Vagina (tissue), 2 donors: ENCODE measurements around the gene HLA-C. TPM values are rescaled to one million over a fixed set of nuclear protein-coding genes. Genes with fewer than 3 reads are reported as not detected.

ENCODE experiments used
- DNase-seq, 2 donors: peaks; one replicate each; pipeline ENCODE4 v3.0.0-alpha.2; 2017; ENCODE audit errors: extremely low spot score in 2 of 2
- H3K27ac ChIP-seq: fragments of 200-600 bp; sonication (generic); one replicate; pipeline ENCODE4 v1.5.1; 2019
- H3K27me3 ChIP-seq: fragments of 200-600 bp; sonication (generic); one replicate; pipeline ENCODE4 v1.5.1; 2019
- H3K36me3 ChIP-seq, 2 donors: fragments of 200-600 bp; sonication (generic); one replicate each; pipeline ENCODE4 v1.5.1; 2017 to 2019
- H3K4me1 ChIP-seq: fragments of 200-600 bp; sonication (generic); one replicate; pipeline ENCODE4 v1.5.1; 2019
- H3K4me3 ChIP-seq, 2 donors: fragments of 200-600 bp; sonication (generic); 1 replicate in 1 of 2; 2 replicates in 1 of 2; pipeline ENCODE4 v1.5.1; 2016 to 2019
- H3K9me3 ChIP-seq: fragments of 200-600 bp; sonication (generic); one replicate; pipeline ENCODE4 v1.5.1; 2019
- CTCF ChIP-seq, 3 experiments: fragments of 450-650 bp in 2 of 3; fragments of 200-600 bp in 1 of 3; sonication (generic) in 1 of 3; IDR thresholded peaks; one replicate each; pipeline ENCODE4 v1.5.1; 2017 to 2019; ENCODE audit warnings: antibody characterized with exemption in 3 of 3, mild to moderate bottlenecking in 2 of 3, moderate library complexity in 2 of 3
- POLR2A ChIP-seq, 2 donors: fragments of 450-650 bp; IDR thresholded peaks; one replicate each; pipeline ENCODE4 v1.6.1; 2017; ENCODE audit warnings: antibody characterized with exemption in 2 of 2, mild to moderate bottlenecking in 2 of 2, moderate library complexity in 2 of 2
- POLR2AphosphoS5 ChIP-seq, 2 donors: sonication (generic); formaldehyde crosslinking; IDR thresholded peaks; one replicate each; pipeline ENCODE4 v1.9.0; 2017; ENCODE audit warnings: antibody characterized with exemption in 2 of 2, mild to moderate bottlenecking in 2 of 2, low read depth in 1 of 2; ENCODE audit not compliant: insufficient read depth in 1 of 2
- intact Hi-C: fragments of 100-400 bp; cut with DNase I; formaldehyde crosslinking; loops from one replicate; pipeline ENCODE4 v1.15.1; 2023
- small RNA-seq: library from RNA; depleted of rRNA; stranded (forward); fragments of <200 nt; gene quantifications from one replicate; pipeline ENCODE3, GENCODE V24; 2016
- total RNA-seq: library from RNA; depleted of rRNA; stranded (reverse); fragments of >200 nt; gene quantifications from one replicate; pipeline ENCODE4 v1.2.3, GENCODE V29; 2016

Gene HLA-C
- total RNA-seq, 1 donor from 2014 or later: 639 TPM

DNA sequence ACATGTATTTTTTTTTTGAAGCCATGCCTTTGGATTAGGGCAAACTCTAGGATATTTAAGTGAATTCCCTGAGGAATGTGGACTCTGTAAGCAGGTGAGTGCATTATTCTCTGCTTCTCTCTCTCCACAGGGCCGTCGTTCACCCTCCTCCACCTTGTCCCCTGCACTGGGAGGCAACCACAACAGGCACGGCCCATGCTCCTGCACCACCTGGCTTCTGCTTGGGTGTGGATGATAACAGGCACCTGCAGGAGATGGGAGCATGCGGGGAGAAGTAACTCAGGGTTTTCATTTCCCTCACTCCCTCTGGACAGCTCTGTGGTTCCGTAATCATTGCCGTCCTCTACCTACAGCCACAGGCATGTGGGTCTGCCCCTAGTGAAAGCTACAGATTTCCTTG lies 43.4 kb downstream of the HLA-C start:
- Histone ChIP-seq H3K9me3 (no peaks in the 10 kb centered on the region), H3K27me3 (no peaks in the 10 kb centered on the region), H3K4me3 (no peak overlapping the region), H3K27ac (no peak overlapping the region), H3K36me3 (no peaks in the 10 kb centered on the region), H3K4me1 (no peaks in the 10 kb centered on the region)
- DNase-seq: no peak
- intact Hi-C loops: no loop called here
- TF ChIP-seq CTCF (IDR thresholded peaks at IDR 0.05) (no peak), POLR2AphosphoS5 (IDR thresholded peaks at IDR 0.05; ENCODE audit: insufficient read depth in 1 of 2, low read depth in 1 of 2) (no peak), POLR2A (IDR thresholded peaks at IDR 0.05) (no peak)

DNA sequence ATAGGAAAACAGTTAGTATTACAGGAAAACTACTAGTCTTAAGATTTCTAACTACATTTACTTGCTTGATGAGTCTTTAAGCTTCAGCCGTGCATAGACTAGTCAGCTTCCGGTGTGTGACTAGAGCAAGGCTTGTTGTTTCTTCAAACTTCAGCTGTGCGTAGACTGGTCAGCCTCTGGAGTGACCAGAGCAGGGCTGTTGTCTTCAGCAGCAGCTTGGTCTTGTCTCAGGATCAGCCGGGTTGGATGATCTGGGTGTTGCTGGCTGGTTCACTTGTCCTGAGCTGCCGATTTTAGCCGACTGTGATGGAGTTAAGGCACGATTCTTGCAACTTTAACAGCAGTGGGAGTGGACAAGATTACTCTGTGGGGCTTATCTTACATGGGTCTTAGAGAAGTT lies 44.7 kb downstream of the HLA-C start:
- Histone ChIP-seq H3K36me3 (no peaks in the 10 kb centered on the region), H3K27ac (no peak overlapping the region), H3K4me3 (no peak overlapping the region), H3K27me3 (no peaks in the 10 kb centered on the region), H3K9me3 (no peaks in the 10 kb centered on the region), H3K4me1 (no peaks in the 10 kb centered on the region)
- no peak for TF ChIP-seq CTCF (IDR thresholded peaks at IDR 0.05)
- no peak for TF ChIP-seq POLR2AphosphoS5 (IDR thresholded peaks at IDR 0.05; ENCODE audit: insufficient read depth in 1 of 2, low read depth in 1 of 2)
- no peak for TF ChIP-seq POLR2A (IDR thresholded peaks at IDR 0.05)
- DNase-seq: no peak
- intact Hi-C loops: no loop called here

- no peak for DNase-seq
- no peaks in the 10 kb centered on the region for H3K27me3 ChIP-seq
- H3K9me3 ChIP-seq: no peaks in the 10 kb centered on the region
- H3K4me1 ChIP-seq: no peaks in the 10 kb centered on the region
- intact Hi-C loops: no loop called here
- no peaks in the 10 kb centered on the region for H3K36me3 ChIP-seq
- TF ChIP-seq CTCF (IDR thresholded peaks at IDR 0.05): no peak
- no peak for TF ChIP-seq POLR2A (IDR thresholded peaks at IDR 0.05)
- H3K4me3 ChIP-seq: no peak overlapping the region
- no peak overlapping the region for H3K27ac ChIP-seq
These were observed 46.2 kb downstream of the HLA-C start for GRCh38 chr6:31225735-31226134.

- H3K4me1 ChIP-seq: no peaks in the 10 kb centered on the region
- no peak for DNase-seq
- TF ChIP-seq POLR2A (IDR thresholded peaks at IDR 0.05) (no peak), POLR2AphosphoS5 (IDR thresholded peaks at IDR 0.05; ENCODE audit: insufficient read depth in 1 of 2, low read depth in 1 of 2) (no peak), CTCF (IDR thresholded peaks at IDR 0.05) (no peak)
- no peaks in the 10 kb centered on the region for H3K27me3 ChIP-seq
- no peaks in the 10 kb centered on the region for H3K9me3 ChIP-seq
- intact Hi-C loops: no loop called here
- no peak overlapping the region for H3K27ac ChIP-seq
- H3K4me3 ChIP-seq: no peak overlapping the region
- H3K36me3 ChIP-seq: no peaks in the 10 kb centered on the region
These were observed 49.4 kb downstream of the HLA-C start for GRCh38 chr6:31222496-31222895.

Small RNA genes lying within 50 kb of the gene (small RNA-seq; reads per million reads assigned to genes)
- gene AL662844.1: not detected

Other genes starting within 250 kb of the HLA-C start
- gene C6orf15, start 159.5 kb downstream of the HLA-C start, total RNA-seq: not detected
- 9.6 TPM for gene PSORS1C1, start 157.3 kb downstream of the HLA-C start, total RNA-seq
- 1.5 TPM for gene CDSN, start 151.6 kb downstream of the HLA-C start, total RNA-seq
- not detected for gene PSORS1C2, start 133.0 kb downstream of the HLA-C start, total RNA-seq
- 21.9 TPM for gene CCHCR1, start 114.3 kb downstream of the HLA-C start, total RNA-seq
- 8.8 TPM for gene TCF19, start 113.5 kb downstream of the HLA-C start, total RNA-seq
- gene POU5F1, start 101.4 kb downstream of the HLA-C start, total RNA-seq: 0.98 TPM
- gene HLA-B, start 85.1 kb upstream of the HLA-C start, total RNA-seq: 921 TPM
- gene MICA, start 131.5 kb upstream of the HLA-C start, total RNA-seq: 19.9 TPM
- 3.2 TPM for gene MICB, start 226.1 kb upstream of the HLA-C start, total RNA-seq